GM10266 (cell line): ENCODE results near the gene NPEPL1.

Experiments
- DNase-seq: peaks from one replicate; pipeline ENCODE4 v3.0.0; 2012; ENCODE audit errors: extremely low spot score
- CTCF ChIP-seq: IDR thresholded peaks from 2 replicates; pipeline ENCODE4 v1.5.1; 2012; ENCODE audit warnings: mild to moderate bottlenecking, low read depth; ENCODE audit not compliant: control insufficient read depth, insufficient read depth; ENCODE audit errors: missing control alignments

NPEPL1 gene

GRCh38 chr20:58688414-58688813, 4.2 kb upstream of the NPEPL1 start:
- no peak for TF ChIP-seq CTCF
- DNase-seq = no peak

GRCh38 chr20:58688840-58689239, 3.8 kb upstream of the NPEPL1 start:
- DNase-seq = no peak
- no peak for TF ChIP-seq CTCF

- no peak for TF ChIP-seq CTCF
- no peak for DNase-seq
Measured at GRCh38 chr20:58690396-58691135, 2.0 kb upstream of the NPEPL1 start.

- DNase-seq = no peak
Measured at GRCh38 chr20:58691773-58692578, 624 bp upstream of the NPEPL1 start.

GRCh38 chr20:58693226-58694006, 816 bp downstream of the NPEPL1 start:
- DNase-seq = peak; percentile 66
- TF ChIP-seq CTCF = no peak

More at GRCh38 chr20:58691773-58692578, 624 bp upstream of the NPEPL1 start:
- TF ChIP-seq CTCF = no peak

- no peak for TF ChIP-seq CTCF
- DNase-seq = no peak
Measured at GRCh38 chr20:58694241-58695083, 1.9 kb downstream of the NPEPL1 start.
